Neural crest cell (in vitro differentiated cells): ENCODE results near the gene INO80E. TPM values are rescaled to one million over a fixed set of nuclear protein-coding genes. Genes with fewer than 3 reads are reported as not detected.

Source experiments
- DNase-seq: peaks from one replicate; pipeline ENCODE4 v3.0.0; 2021; ENCODE audit warnings: low read depth, mixed read lengths, low spot score
- H3K27ac Mint-ChIP-seq: one replicate; pipeline ENCODE4 v1.8.0; 2021; ENCODE audit warnings: mild to moderate bottlenecking, mixed read lengths; ENCODE audit not compliant: unreplicated experiment
- H3K27me3 Mint-ChIP-seq: 2 replicates; pipeline ENCODE4 v1.8.0; 2021; ENCODE audit warnings: low read depth, mild to moderate bottlenecking, mixed read lengths
- H3K36me3 Mint-ChIP-seq: 2 replicates; pipeline ENCODE4 v1.8.0; 2021; ENCODE audit warnings: low read depth, mild to moderate bottlenecking, mixed read lengths
- H3K4me1 Mint-ChIP-seq: 2 replicates; pipeline ENCODE4 v1.8.0; 2021; ENCODE audit warnings: mixed read lengths
- H3K4me3 Mint-ChIP-seq: one replicate; pipeline ENCODE4 v1.8.0; 2021; ENCODE audit warnings: mild to moderate bottlenecking, mixed read lengths
- H3K9me3 Mint-ChIP-seq: 2 replicates; pipeline ENCODE4 v1.8.0; 2021; ENCODE audit warnings: mixed read lengths
- CTCF ChIP-seq: fragments of 200-600 bp; sonication (generic); conservative IDR thresholded peaks from 2 replicates; pipeline ENCODE4 v1.5.0; 2021; ENCODE audit warnings: antibody characterized with exemption, mild to moderate bottlenecking
- total RNA-seq: library from RNA; stranded (reverse); gene quantifications from 2 replicates; pipeline ENCODE4 v1.2.1, GENCODE V29; 2021

The INO80E gene
- total RNA-seq, 1 donor from 2014 or later = 88.6 TPM

- peaks cover 5% of the 10 kb centered on the region for H3K4me1 Mint-ChIP-seq
- peaks cover 4% of the 10 kb centered on the region for H3K27me3 Mint-ChIP-seq
- no peaks in the 10 kb centered on the region for H3K9me3 Mint-ChIP-seq
- DNase-seq = no peak
- H3K4me3 Mint-ChIP-seq = peak overlapping the region; percentile 56
- no peak overlapping the region for H3K27ac Mint-ChIP-seq
- no peaks in the 10 kb centered on the region for H3K36me3 Mint-ChIP-seq
- TF ChIP-seq CTCF = no peak
These were observed 22.7 kb downstream of the INO80E start for GRCh38 chr16:30018731-30019158.

- H3K4me1 Mint-ChIP-seq = peaks cover 7% of the 10 kb centered on the region
- H3K4me3 Mint-ChIP-seq = no peak within 1 kb of the TSS
- TF ChIP-seq CTCF = no peak
- no peaks in the 10 kb centered on the region for H3K36me3 Mint-ChIP-seq
- H3K9me3 Mint-ChIP-seq = no peaks in the 10 kb centered on the region
- H3K27ac Mint-ChIP-seq = peak within 1 kb of the TSS; percentile 19
- peaks cover 13% of the 10 kb centered on the region for H3K27me3 Mint-ChIP-seq
- DNase-seq = no peak
These were observed 26.8 kb downstream of the INO80E start, which contains the start of gene C16orf92 for GRCh38 chr16:30022887-30023286. Gene C16orf92 (plus strand): TSS chr16:30023198. CDS start chr16:30023341, 143 bp downstream.

- Mint-ChIP-seq H3K4me1 (peaks cover 10% of the 10 kb centered on the region), H3K27me3 (peaks cover 16% of the 10 kb centered on the region), H3K9me3 (no peaks in the 10 kb centered on the region), H3K27ac (peak overlapping the region; percentile 19), H3K4me3 (no peak overlapping the region), H3K36me3 (no peaks in the 10 kb centered on the region)
- DNase-seq = no peak
- TF ChIP-seq CTCF = no peak
These were observed 27.5 kb downstream of the INO80E start for GRCh38 chr16:30023586-30023985.

- TF ChIP-seq CTCF = no peak
- DNase-seq = no peak
- Mint-ChIP-seq H3K27ac (no peak overlapping the region), H3K27me3 (peaks cover 22% of the 10 kb centered on the region), H3K4me3 (no peak overlapping the region), H3K9me3 (no peaks in the 10 kb centered on the region), H3K36me3 (no peaks in the 10 kb centered on the region), H3K4me1 (peaks cover 10% of the 10 kb centered on the region)
These were observed 28.4 kb downstream of the INO80E start for GRCh38 chr16:30024451-30024850.

GRCh38 chr16:30025156-30025555 is 29.1 kb downstream of the INO80E start:
- no peaks in the 10 kb centered on the region for H3K9me3 Mint-ChIP-seq

More at GRCh38 chr16:30025156-30025555, 29.1 kb downstream of the INO80E start:
- Mint-ChIP-seq H3K4me3 (no peak overlapping the region), H3K4me1 (peaks cover 14% of the 10 kb centered on the region), H3K27me3 (peaks cover 29% of the 10 kb centered on the region), H3K27ac (peak overlapping the region; percentile 50), H3K36me3 (no peaks in the 10 kb centered on the region)
- no peak for DNase-seq
- TF ChIP-seq CTCF = no peak
